GM12891 (cell line): ENCODE data around the gene CBFA2T3.

ENCODE experiments used
- POLR2A ChIP-seq: IDR thresholded peaks from 2 replicates; pipeline ENCODE4 v1.6.1; 2011; ENCODE audit warnings: low read depth, low read length, control low read depth
- POLR2AphosphoS5 ChIP-seq: IDR thresholded peaks from 2 replicates; pipeline ENCODE4 v1.6.1; 2011; ENCODE audit warnings: low read depth, low read length, control low read depth
- SPI1 ChIP-seq: IDR thresholded peaks from 2 replicates; pipeline ENCODE4 v1.6.1; 2011; ENCODE audit warnings: low read depth, low read length, control low read depth

GRCh38 chr16:88965826-88966480 lies 11.1 kb downstream of the CBFA2T3 start:
- TF ChIP-seq POLR2AphosphoS5: no peak
- no peak for TF ChIP-seq POLR2A
- no peak for TF ChIP-seq SPI1
